ENCODE data around the gene RAB11FIP4.
"Not testable (repeated sequence)": the region's sequence is repeated elsewhere in the genome, so short reads cannot be mapped to it uniquely, and the experiment has no call there.

RAB11FIP4 gene

DNA sequence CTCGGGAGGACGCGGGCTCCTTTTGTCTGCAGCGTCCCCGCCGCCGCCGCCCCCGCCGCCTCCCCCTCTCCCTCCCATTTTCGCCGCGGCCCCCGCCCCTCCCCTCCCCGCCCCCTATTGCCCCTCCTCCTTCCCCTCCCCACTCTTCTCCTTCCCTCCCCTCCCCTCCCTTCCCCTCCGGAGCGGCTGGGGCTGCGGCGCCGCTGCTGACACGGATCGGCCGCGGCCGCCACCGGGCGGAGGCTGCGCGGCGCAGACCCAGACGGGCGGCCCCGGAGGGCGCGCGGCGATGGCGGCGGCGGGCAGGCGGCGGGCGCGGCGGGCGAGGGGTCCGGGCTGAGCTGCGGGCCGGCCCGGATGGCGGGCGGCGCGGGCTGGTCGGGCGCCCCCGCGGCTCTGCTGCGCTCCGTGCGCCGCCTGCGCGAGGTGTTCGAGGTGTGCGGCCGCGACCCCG lies at the start of gene RAB11FIP4:
Gene RAB11FIP4, plus strand, starts transcription at position 180 of the 454 bp plus-strand sequence. Its CDS starts 178 bp downstream, at position 358.
- DNase-seq (ENCODE audit: low spot score) = no peak

DNA sequence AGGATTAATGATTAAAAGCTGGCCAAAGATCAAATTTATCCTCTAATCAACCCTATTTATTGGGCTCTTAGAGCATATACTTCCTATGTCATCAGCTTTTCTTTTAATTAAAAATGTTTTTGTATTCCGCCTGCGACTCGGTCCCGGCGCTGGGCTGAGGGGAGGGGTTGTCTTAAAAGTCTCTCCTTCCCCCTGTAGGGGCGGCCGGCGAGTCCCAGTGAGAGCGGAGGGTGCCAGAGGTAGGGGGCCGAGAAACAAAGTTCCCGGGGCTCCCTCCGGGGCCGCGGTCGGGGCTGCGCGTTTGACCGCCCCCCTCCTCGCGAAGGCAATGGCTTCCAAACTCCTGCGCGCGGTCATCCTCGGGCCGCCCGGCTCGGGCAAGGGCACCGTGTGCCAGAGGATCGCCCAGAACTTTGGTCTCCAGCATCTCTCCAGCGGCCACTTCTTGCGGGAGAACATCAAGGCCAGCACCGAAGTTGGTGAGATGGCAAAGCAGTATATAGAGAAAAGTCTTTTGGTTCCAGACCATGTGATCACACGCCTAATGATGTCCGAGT lies 46.2 kb upstream of the RAB11FIP4 start:
- not testable (repeated sequence) for DNase-seq (ENCODE audit: low spot score)

DNA sequence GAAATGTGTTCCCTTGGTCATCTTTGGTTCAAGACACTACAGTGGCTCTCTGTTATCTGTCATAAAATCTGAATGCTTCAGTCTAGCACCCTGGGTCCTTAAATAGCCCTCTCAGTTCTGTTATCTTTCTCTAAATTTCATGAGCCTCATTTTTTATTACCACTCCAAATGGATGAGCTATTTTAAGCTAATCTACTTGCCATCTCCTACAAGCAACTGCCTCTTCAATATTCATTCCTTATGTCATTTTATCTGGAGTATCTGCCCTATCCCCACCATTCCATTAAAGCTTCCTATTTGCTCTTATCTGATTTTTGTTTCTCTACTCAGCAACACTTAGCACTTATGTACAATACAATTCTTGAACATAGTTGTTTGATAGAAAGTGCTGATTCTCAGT lies 42.0 kb upstream of the RAB11FIP4 start:
- no peak for DNase-seq (ENCODE audit: low spot score)

GRCh38 chr17:31355935-31356334 lies 35.5 kb upstream of the RAB11FIP4 start:
- no peak for DNase-seq (ENCODE audit: low spot score)

GRCh38 chr17:31357091-31357490 lies 34.4 kb upstream of the RAB11FIP4 start:
- DNase-seq (ENCODE audit: low spot score) = no peak

DNA sequence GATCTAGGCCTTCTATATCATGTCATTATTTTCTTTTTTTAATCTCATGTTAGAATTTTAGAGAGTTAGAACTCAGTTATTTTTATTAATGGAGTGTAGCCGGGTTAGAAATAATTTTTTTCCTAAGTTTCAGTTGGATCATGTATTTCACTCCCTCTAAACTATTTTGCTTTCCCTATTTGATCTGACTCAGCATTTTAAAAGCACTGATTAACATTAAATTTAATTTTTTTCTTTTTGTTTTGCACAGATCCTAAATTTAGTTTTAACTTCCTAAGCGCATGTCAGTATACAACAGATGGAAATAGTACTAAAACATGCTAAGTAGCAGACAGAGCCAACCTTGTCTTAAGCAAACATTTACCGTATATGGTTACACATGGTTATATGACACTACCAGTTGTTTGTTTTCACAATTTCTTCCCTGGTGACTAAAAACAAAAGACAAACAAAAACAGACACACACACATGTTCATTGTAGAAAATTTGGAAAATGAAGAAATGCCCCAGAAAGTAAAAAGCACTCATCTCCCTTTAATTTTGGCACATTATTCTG lies 33.6 kb upstream of the RAB11FIP4 start:
- no peak for DNase-seq (ENCODE audit: low spot score)

- DNase-seq (ENCODE audit: low spot score) = no peak
Observed at GRCh38 chr17:31364012-31364411, 27.5 kb upstream of the RAB11FIP4 start.

GRCh38 chr17:31366088-31366487 lies 25.4 kb upstream of the RAB11FIP4 start:
- DNase-seq (ENCODE audit: low spot score) = no peak

DNA sequence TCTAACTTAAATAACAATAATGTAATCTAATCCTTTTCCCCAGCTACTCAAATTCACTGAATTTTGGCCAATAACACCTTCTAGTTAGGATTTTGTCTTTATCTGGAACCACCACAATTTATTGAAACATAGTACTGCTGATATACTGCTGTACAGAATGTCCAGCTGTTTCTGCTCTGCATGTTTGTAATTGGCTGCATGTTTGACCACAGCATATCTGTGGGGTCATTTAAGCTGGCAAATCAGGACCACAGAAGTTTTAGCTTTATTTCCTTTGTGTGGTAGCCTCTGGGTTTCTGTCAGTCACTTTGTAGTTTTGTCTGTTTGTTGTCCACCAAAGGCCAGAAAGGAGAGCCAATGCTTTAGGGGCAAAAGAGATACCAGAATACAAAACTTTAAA lies 22.2 kb upstream of the RAB11FIP4 start:
- DNase-seq (ENCODE audit: low spot score) = no peak

- DNase-seq (ENCODE audit: low spot score) = no peak
Observed at GRCh38 chr17:31371511-31372097, 19.9 kb upstream of the RAB11FIP4 start.

DNA sequence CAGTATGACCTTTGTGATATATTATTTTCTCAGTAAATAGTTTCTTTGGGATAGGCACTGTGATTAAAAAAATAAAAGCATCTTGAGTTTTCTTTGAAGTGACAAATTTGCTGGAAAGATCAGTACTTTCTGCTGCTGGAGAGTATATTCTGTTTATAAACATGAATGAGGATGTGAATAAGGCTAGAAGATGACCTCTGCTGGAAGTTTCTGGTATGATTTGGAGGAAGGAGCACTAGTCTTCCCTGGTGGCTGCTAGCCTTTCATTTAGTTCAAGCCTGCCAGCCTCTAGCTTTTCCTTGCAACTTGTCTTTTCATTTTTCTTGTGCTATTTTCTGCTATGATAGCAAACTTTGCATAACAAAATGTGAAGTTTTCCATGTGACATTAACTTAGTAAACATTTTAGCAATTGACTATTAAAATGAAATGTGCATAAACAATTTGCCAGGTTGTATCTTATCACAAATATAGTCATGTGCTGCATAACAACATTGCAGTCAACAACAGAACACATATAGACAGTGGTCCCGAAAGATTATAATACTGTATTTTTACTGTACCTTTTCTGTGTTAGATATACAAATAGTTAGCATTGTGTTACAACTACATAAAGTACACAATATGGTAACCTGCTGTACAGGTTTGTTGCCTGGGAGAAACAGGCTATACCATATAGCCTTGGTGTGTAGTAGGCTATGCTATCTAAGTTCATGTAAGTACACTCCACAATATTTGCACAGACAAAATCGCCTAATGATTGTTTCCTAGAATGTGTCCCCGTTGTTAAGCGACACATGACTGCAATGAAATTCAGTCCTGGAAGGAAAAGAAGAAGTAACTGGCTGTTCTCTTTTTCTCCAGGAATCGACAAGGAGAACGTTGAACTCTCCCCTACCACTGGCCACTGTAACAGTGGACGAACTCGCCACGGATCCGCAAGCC lies 18.1 kb upstream of the RAB11FIP4 start:
- DNase-seq (ENCODE audit: low spot score) = no peak

DNA sequence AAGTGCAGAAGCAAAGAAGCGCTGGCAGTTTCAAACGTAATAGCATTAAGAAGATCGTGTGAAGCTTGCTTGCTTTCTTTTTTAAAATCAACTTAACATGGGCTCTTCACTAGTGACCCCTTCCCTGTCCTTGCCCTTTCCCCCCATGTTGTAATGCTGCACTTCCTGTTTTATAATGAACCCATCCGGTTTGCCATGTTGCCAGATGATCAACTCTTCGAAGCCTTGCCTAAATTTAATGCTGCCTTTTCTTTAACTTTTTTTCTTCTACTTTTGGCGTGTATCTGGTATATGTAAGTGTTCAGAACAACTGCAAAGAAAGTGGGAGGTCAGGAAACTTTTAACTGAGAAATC lies 17.4 kb upstream of the RAB11FIP4 start:
- no peak for DNase-seq (ENCODE audit: low spot score)

GRCh38 chr17:31374503-31374902 lies 17.0 kb upstream of the RAB11FIP4 start:
- DNase-seq (ENCODE audit: low spot score) = no peak

- DNase-seq (ENCODE audit: low spot score) = no peak
Observed at GRCh38 chr17:31378638-31379037, 12.8 kb upstream of the RAB11FIP4 start.

DNA sequence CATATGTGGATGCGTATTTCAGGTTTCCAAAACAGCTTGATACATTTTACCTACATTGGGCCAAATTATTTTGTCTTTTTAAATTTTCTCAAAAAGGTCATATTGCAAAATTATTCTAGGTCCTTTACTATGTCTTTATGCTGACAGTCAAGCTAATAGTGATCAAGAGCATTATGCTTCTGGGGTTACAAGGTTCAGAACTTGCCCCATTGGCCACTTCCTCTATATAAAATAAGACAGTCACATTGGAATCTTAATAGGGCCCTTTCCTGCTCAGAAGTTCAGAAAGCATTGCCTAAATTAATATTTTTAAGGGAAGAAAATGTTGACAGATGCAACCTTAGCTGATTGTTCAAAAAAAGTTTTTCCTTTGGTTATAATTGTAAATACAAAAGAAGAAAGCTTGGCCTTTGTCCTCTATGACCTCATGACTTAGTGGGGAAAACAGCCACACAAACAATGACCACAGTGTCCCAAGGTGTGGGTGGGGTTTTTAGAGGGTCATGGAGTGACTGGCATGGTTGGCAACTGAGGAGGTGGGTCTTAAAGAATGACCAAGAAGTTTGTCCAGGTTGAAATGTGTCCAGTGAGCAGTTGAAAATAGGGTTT lies 11.8 kb upstream of the RAB11FIP4 start:
- no peak for DNase-seq (ENCODE audit: low spot score)

- DNase-seq (ENCODE audit: low spot score) = no peak
Observed at GRCh38 chr17:31381165-31381668, 10.3 kb upstream of the RAB11FIP4 start.

DNA sequence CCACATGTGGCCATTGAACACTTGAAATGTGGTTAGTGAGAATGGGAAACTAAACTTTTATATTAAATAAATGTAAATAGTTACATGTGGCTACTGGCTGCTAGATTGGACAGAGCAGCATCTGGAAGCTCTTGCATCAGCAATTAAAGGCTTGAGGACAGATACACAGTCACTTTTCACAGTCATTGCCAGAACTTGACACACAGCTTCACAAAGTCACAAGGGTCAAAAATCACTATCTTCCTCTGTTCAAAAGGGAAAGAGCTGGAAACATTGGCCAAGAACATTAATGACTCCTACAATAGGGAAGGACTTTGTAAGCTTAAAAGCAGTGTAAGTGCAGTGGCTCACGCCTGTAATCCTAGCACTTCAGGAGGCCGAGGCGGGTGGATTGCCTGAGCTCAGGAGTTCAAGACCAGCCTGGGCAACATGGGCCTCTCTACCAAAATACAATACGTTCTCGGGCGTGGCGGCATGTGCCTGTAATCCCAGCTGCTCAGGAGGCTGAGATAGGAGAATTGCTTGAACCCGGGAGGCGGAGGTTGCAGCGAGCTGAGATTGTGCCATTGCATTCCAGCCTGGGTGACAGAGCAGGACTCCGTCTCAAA lies 8.7 kb upstream of the RAB11FIP4 start:
- DNase-seq (ENCODE audit: low spot score) = not testable (repeated sequence)

- not testable (repeated sequence) for DNase-seq (ENCODE audit: low spot score)
Observed at GRCh38 chr17:31383488-31383887, 8.0 kb upstream of the RAB11FIP4 start.

GRCh38 chr17:31385428-31386285 lies 5.8 kb upstream of the RAB11FIP4 start:
- no peak for DNase-seq (ENCODE audit: low spot score)

GRCh38 chr17:31386542-31387075 lies 4.9 kb upstream of the RAB11FIP4 start:
- peak; percentile 22 for DNase-seq (ENCODE audit: low spot score)
